Measurements from ENCODE around the gene VPS33B.
"Not testable (repeated sequence)": the region's sequence is repeated elsewhere in the genome, so short reads cannot be mapped to it uniquely, and the experiment has no call there.

- not testable (repeated sequence) for TF ChIP-seq ZNF362 (tag by site-specific recombination; IDR thresholded peaks at IDR 0.05); REPIN1 (tag by site-specific recombination; IDR thresholded peaks at IDR 0.05; ENCODE audit: low read depth); CTCF (tag by site-specific recombination; IDR thresholded peaks at IDR 0.05); ZNF777 (tag by site-specific recombination; IDR thresholded peaks at IDR 0.05; ENCODE audit: borderline replicate concordance); YY1 (tag by site-specific recombination; IDR thresholded peaks at IDR 0.05); ZNF473 (tag by site-specific recombination; IDR thresholded peaks at IDR 0.05); ZNF639 (tag by site-specific recombination; IDR thresholded peaks at IDR 0.05); REST (tag by site-specific recombination; IDR thresholded peaks at IDR 0.05); ATF2 (tag by site-specific recombination; IDR thresholded peaks at IDR 0.05; ENCODE audit: low read depth); ZNF433 (tag by site-specific recombination; IDR thresholded peaks at IDR 0.05; ENCODE audit: low read depth); ZNF18 (tag by site-specific recombination; IDR thresholded peaks at IDR 0.05)
These were observed 23.7 kb upstream of the VPS33B start for GRCh38 chr15:91046056-91046455.
